Tibial artery (tissue), 4 donors: ENCODE data around the gene CCT3.
A peak's percentile ranks its signal among the peaks of the same experiment; 100 is the strongest.

Experiments used
- DNase-seq, 2 donors: peaks; one replicate each; pipeline ENCODE4 v3.0.0-alpha.2; 2019
- H3K27ac ChIP-seq, 2 donors: fragments of 200-600 bp; sonication (generic) in 1 of 2; 1 replicate in 1 of 2; 2 replicates in 1 of 2; pipeline ENCODE4 v1.5.1; 2018 to 2019; ENCODE audit warnings: mild to moderate bottlenecking in 1 of 2
- H3K27me3 ChIP-seq, 2 donors: fragments of 200-600 bp; sonication (generic) in 1 of 2; one replicate each; pipeline versions ENCODE4 v1.5.1 to v1.6.0; 2016 to 2019
- H3K36me3 ChIP-seq, 3 donors: fragments of 200-600 bp; sonication (generic) in 2 of 3; one replicate each; pipeline ENCODE4 v1.5.1; 2016 to 2019; ENCODE audit warnings: mild to moderate bottlenecking in 2 of 3
- H3K4me1 ChIP-seq, 4 donors: fragments of 200-600 bp; sonication (generic) in 2 of 4; 1 replicate in 3 of 4; 2 replicates in 1 of 4; pipeline ENCODE4 v1.5.1; 2016 to 2019
- H3K4me3 ChIP-seq, 2 donors: fragments of 200-600 bp; sonication (generic) in 1 of 2; 1 replicate in 1 of 2; 2 replicates in 1 of 2; pipeline ENCODE4 v1.5.1; 2018 to 2019; ENCODE audit warnings: mild to moderate bottlenecking in 2 of 2
- H3K9me3 ChIP-seq, 3 donors: fragments of 200-600 bp; sonication (generic) in 1 of 3; one replicate each; pipeline ENCODE4 v1.5.1; 2016 to 2019
- intact Hi-C: fragments of 100-400 bp; cut with DNase I; formaldehyde crosslinking; loops from one replicate; pipeline ENCODE4 v1.15.0; 2023; ENCODE audit warnings: low total_unique reads
- TF ChIP-seq, protein P1 (sequence below), 2 experiments: fragments of 200-600 bp in 1 of 2; fragments of 450-650 bp in 1 of 2; IDR thresholded peaks; one replicate each; pipeline ENCODE4 v1.5.1; 2017 to 2019; ENCODE audit warnings: antibody characterized with exemption in 2 of 2, mild to moderate bottlenecking in 1 of 2, moderate library complexity in 1 of 2

CCT3 gene

DNA sequence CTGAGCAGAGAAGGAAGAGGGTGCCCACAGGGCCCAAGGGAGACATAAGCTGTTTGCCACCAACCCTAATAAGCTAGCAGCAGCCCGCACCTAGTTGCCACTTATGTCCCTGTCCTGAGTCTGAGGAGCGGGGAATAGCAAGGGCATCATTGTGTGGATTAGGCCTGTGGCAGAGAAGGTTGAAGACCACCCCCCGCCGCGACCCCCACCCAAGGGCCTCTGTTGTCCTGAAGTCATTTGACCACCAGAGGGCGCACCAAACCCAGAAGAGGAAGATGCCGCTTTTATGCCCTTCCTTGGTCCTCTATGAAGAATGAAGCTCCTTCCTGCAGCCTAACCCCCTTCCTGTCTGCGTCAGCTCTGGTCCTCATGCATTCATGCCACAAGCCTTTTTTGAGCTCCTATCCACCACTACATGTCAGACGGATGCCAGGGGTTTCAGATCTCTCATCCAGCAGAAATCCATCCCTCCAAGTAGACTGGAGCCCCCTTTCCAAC, 47.5 kb upstream of the CCT3 start:
- peaks cover 0 to 52% of the 10 kb centered on the region in 2 donors for H3K27me3 ChIP-seq
- no peaks in the 10 kb centered on the region for H3K9me3 ChIP-seq
- TF ChIP-seq, protein P1, sequence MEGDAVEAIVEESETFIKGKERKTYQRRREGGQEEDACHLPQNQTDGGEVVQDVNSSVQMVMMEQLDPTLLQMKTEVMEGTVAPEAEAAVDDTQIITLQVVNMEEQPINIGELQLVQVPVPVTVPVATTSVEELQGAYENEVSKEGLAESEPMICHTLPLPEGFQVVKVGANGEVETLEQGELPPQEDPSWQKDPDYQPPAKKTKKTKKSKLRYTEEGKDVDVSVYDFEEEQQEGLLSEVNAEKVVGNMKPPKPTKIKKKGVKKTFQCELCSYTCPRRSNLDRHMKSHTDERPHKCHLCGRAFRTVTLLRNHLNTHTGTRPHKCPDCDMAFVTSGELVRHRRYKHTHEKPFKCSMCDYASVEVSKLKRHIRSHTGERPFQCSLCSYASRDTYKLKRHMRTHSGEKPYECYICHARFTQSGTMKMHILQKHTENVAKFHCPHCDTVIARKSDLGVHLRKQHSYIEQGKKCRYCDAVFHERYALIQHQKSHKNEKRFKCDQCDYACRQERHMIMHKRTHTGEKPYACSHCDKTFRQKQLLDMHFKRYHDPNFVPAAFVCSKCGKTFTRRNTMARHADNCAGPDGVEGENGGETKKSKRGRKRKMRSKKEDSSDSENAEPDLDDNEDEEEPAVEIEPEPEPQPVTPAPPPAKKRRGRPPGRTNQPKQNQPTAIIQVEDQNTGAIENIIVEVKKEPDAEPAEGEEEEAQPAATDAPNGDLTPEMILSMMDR (IDR thresholded peaks at IDR 0.05), result peak; percentile 86 to 93
- intact Hi-C loops, result loop anchor here (2.0 to 5.0 kb wide), 3 partner anchors 59 to 272 kb away; no protein-coding TSS in a partner anchor
- peaks cover 0 to 9% (median 0%) of the 10 kb centered on the region in 4 donors for H3K4me1 ChIP-seq
- H3K36me3 ChIP-seq, result no peaks in the 10 kb centered on the region
- peak in 1 of 2 donors; percentile 57 for DNase-seq
- H3K27ac ChIP-seq, result no peak overlapping the region
- H3K4me3 ChIP-seq, result no peak overlapping the region

- Histone ChIP-seq H3K9me3 (no peaks in the 10 kb centered on the region), H3K27ac (no peak overlapping the region), H3K4me1 (peaks cover 0 to 9% (median 0%) of the 10 kb centered on the region in 4 donors), H3K4me3 (no peak overlapping the region), H3K27me3 (peaks cover 0 to 43% of the 10 kb centered on the region in 2 donors), H3K36me3 (no peaks in the 10 kb centered on the region)
- TF ChIP-seq, protein P1 (IDR thresholded peaks at IDR 0.05), result no peak
- intact Hi-C loops, result loop anchor here (2.0 to 5.0 kb wide), 3 partner anchors 60 to 273 kb away; no protein-coding TSS in a partner anchor
- no peak for DNase-seq
Observed at GRCh38 chr1:156384658-156385057, 46.6 kb upstream of the CCT3 start.

GRCh38 chr1:156384007-156384406, 45.9 kb upstream of the CCT3 start:
- peaks cover 0 to 36% of the 10 kb centered on the region in 2 donors for H3K27me3 ChIP-seq
- H3K4me1 ChIP-seq, result peaks cover 0 to 9% (median 0%) of the 10 kb centered on the region in 4 donors
- H3K9me3 ChIP-seq, result no peaks in the 10 kb centered on the region
- H3K36me3 ChIP-seq, result no peaks in the 10 kb centered on the region
- no peak overlapping the region for H3K4me3 ChIP-seq
- no peak overlapping the region for H3K27ac ChIP-seq
- DNase-seq, result no peak
- intact Hi-C loops, result loop anchor here (2.0 kb wide), 1 partner anchor 61 kb away; no protein-coding TSS in a partner anchor
- TF ChIP-seq, protein P1 (IDR thresholded peaks at IDR 0.05), result no peak

DNA sequence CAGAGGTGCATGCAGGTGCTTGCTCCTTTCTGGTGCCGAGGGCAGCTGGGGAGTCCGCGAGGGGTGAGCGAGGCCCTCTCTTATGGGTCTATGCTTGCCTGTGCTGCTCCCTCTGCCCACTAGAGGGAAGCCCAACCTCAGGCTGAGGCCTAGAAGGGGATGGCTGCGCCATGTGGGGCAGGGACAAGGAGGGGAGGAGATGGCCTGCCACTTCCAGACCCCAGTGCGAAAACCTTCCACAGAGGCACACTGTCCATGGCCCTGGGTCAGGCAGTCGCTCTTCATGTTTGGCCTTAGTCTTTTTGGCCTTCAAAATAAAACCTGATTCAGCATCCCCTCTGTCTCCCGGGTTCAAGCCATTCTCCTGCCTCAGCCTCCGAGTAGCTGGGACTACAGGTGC, 44.9 kb upstream of the CCT3 start:
- Histone ChIP-seq H3K4me1 (peaks cover 0 to under 1% (median 0%) of the 10 kb centered on the region in 4 donors), H3K9me3 (no peaks in the 10 kb centered on the region), H3K36me3 (no peaks in the 10 kb centered on the region), H3K27me3 (peaks cover 0 to 29% of the 10 kb centered on the region in 2 donors), H3K27ac (no peak overlapping the region), H3K4me3 (no peak overlapping the region)
- no peak for DNase-seq
- intact Hi-C loops, result no loop called here
- TF ChIP-seq, protein P1 (IDR thresholded peaks at IDR 0.05), result peak; percentile 70 to 77

DNA sequence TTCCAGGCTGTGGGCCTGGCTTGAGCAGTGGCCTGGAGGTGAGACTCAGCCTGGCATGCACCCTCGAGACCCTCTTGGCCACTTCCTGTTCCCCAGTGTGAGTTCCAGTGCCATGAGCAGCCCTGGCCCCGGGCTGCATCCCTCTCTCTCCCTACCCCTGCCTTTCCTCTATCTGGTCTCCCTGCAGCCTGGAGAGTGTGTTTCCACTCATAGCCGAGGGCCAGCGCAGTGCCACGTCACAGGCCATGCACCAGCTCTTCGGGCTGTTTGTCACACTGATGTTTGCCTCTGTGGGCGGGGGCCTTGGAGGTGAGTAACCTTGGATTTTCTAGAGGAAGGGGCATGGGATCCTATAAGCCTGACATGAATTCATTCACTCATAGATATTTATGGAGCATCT, 44.5 kb upstream of the CCT3 start:
- Histone ChIP-seq H3K9me3 (no peaks in the 10 kb centered on the region), H3K4me1 (no peaks in the 10 kb centered on the region), H3K27me3 (peaks cover 0 to 27% of the 10 kb centered on the region in 2 donors), H3K36me3 (no peaks in the 10 kb centered on the region), H3K4me3 (no peak overlapping the region), H3K27ac (no peak overlapping the region)
- intact Hi-C loops, result no loop called here
- TF ChIP-seq, protein P1 (IDR thresholded peaks at IDR 0.05), result no peak
- DNase-seq, result no peak
